NCI-H82 treated with DMSO at 0.1 percent for 48 hours (cell line): ENCODE data around the gene CYSTM1.

Experiments
- DNase-seq: peaks from one replicate; lab custom pipeline; 2025; ENCODE audit not compliant: unreplicated experiment; lab: John Stamatoyannopoulos, UW

The CYSTM1 gene

DNA sequence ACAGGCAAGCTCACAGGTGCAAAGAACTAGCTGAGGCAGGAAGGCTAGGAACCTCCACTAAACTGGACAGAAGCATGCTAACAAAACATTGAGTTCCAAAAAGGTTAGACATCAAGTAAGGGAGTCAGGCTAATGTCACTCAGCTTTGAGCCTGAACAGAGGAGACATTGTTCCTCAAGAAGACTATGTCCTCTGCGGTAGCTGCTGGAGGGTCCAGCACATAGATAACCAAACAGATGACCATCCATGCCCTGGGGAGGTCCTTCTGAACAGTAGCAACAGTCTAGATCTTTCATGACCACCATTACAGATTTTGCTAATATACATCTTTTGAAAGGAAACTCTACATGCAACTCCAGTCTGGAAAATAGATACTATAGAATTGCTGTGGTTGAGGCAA, 57.7 kb downstream of the CYSTM1 start:
- no peak for DNase-seq

- DNase-seq, result no peak
Measured at GRCh38 chr5:140234377-140234989, 59.5 kb downstream of the CYSTM1 start.

- no peak for DNase-seq
Measured at GRCh38 chr5:140235791-140236551, 61.0 kb downstream of the CYSTM1 start.

DNA sequence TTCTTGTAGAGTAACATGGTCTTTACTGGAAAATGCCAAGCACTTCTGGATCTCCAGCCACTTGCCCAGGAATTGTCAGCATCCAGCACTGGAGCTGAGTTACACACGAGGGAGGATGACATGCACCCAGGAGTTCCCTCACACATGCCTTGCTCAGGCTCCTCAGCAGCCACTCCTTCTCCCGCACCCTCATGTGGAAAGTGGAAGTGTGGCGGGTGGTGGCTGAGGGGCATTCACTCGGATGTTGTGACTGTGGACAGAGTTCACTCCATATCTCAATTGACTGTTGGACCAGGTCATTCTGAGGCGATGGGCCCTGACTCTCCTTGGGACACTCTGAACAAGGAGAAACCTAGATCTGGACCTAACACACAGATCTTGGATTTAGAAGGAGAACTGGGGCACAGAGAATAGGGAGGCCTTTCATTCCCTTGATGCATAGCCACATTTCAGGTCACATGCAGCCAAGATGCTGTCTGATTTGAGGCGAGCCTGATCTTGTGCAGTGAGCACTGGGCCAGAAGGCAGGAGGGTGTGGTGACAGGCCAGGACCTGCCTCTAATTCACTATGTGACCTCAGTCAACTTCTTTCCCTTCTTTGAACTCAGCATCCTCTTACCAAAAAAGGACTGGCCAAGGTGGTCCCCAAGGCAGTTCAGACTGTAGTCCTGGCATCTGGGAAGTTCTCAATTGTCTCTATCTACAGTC, 62.1 kb downstream of the CYSTM1 start:
- DNase-seq, result no peak

GRCh38 chr5:140238756-140239155, 63.8 kb downstream of the CYSTM1 start:
- DNase-seq, result no peak

DNA sequence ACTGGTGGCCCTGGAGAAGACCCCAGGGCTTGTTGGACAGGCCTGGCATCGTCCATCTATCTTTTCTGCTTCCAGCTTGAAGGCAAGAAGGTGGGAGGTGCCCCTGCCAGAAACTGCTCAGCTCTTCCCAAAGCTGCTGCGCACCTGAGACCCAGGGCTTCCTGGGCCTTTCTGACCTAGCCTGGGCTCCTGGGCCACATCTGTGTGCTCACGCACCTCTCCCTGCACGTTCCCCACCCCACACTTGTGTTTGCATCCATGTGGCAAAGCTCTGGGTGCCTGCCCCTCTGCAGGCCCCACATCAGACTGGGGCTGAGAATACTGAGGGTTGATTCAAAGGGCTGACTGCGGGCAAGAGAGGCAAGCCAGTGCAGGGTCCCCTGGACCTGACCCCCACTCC, 64.5 kb downstream of the CYSTM1 start:
- no peak for DNase-seq

- DNase-seq, result no peak
Measured at GRCh38 chr5:140239939-140240700, 65.1 kb downstream of the CYSTM1 start.

DNA sequence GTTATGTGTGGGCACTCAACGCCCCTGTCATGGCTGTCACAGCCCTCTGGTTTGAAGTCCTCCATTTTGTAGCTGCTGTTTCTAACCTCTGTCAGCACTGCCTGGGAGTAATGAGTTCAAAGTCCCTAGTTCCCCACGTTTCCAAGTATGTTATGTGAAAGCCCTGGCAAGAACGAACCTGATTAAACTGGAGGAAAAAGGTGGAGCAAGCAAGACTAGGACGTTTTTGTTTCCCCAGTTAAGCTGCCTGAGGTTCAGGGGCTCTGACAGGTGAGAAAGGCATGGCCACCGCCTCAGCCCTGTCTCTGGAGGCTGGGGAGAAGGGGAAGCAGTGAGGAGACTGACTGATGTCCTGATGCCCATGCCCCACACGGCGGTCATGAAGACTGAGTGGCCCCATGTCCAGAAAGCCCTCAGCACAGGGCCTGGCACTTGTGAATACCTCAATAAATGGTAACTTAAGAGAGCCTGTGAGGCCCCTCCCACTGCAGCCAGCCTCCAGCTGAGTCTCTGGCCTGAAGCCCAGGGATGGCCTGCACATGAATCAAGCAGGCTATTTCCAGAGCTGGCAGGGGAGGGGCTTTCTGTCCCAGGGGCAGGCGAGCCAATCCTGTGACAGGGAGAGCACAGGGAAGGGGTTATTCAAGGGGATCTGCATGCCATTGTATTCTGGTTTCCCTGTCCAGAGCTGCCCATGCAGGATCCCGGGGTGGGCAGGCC, 66.2 kb downstream of the CYSTM1 start:
- DNase-seq, result peak; percentile 1

DNA sequence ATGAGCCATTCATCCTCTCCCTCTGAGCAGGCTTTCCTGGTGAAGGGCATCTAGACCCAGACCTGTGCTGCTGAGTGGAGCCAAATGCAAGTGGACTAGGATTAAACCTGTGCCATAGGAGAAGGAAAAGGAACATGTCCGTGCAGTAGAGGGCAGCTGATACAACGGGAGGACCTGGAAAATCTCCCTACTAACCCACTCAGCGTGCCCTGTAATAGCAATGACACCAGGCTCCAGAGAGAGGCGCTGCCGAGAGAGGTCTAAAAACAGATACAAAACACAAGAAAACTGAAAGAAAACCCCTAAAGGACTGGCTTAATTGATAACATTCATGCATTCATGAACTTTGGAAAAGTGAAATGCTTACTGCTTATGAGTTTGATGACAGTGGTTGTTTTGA, 67.1 kb downstream of the CYSTM1 start:
- no peak for DNase-seq

GRCh38 chr5:140242890-140243585, 68.0 kb downstream of the CYSTM1 start:
- no peak for DNase-seq

DNA sequence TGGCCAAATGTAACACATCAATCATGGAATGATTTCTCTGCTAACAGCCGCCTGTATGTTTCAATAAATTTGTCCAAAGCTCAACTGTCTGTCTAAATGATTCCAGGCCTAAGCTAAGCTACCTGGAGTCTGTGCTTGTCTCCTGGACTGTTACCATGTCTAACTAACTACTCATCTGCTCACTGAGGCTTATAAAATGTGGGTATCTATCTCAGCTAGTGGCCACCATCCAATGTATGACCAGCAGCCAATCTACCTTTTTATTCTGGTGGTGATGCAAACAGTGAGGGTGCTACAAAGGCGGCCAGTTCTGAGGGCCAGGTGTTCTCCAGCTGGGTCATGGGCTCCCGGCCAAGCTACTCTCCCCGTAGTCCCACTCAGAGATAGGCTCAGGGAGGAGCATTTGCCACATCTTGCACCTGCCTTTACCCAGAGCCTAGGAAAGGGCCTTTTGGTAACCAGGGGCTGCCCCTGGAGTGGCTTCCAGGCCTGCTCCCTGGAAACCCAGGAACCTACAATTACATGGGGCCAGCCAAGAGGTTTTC, 68.8 kb downstream of the CYSTM1 start:
- no peak for DNase-seq

- peak; percentile 42 for DNase-seq
Measured at GRCh38 chr5:140244525-140245025, 69.6 kb downstream of the CYSTM1 start.

- no peak for DNase-seq
Measured at GRCh38 chr5:140245341-140245740, 70.4 kb downstream of the CYSTM1 start.

DNA sequence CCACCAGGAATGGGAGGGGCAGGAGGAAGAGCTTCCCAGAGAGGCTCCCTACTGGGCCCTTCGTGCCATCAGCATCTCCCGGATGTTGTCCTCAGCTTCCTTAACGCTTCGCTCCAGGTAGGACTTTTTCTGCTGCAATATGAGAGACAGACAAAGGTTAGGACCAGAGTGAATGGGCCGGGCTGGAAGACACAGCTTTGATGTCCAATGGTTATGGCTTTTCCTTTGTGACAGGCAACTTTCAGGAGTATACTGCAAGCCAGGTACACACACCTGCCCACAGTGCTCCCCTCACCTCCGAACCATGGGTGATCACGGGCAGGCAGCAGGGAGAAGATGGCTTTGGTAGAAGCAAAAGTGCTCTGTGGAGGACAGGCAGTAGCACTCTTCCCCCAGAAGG, 70.9 kb downstream of the CYSTM1 start:
- DNase-seq, result no peak

DNA sequence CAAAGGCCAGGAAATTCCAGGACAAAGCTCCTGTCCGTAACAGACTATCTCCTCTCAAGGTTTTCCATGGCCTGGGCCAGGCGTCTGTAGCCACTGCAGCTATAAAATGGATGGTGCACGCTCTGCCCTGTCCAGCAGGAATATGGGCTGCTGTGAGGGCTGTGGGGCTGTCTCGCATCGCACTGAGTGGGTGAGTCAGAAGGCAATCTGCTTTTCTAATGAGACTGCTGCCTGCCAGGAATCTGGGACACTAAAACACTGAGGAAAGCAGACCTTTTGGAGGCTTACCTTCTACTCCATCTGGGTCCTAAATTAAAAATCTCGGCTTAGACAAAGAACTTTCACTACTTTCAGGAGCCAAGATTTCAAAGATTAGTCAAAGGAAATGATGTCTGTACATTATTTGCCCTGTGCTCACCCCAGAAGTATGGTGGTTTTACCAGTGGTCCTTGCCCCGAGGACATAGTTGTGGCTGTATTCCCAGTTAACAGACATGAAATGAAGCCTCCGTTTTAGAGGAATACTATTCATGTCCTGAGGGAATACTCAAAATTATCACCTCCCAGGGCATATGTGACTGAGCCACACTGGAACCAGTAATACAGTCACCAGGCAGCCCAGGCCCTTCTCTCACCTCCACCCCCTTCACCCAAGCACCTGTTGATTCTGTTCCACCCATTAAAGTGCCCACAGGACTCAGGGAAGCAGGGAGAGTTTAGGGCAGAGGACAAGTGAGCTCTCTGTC, 71.6 kb downstream of the CYSTM1 start:
- DNase-seq, result no peak

- no peak for DNase-seq
Measured at GRCh38 chr5:140248414-140248813, 73.4 kb downstream of the CYSTM1 start.

DNA sequence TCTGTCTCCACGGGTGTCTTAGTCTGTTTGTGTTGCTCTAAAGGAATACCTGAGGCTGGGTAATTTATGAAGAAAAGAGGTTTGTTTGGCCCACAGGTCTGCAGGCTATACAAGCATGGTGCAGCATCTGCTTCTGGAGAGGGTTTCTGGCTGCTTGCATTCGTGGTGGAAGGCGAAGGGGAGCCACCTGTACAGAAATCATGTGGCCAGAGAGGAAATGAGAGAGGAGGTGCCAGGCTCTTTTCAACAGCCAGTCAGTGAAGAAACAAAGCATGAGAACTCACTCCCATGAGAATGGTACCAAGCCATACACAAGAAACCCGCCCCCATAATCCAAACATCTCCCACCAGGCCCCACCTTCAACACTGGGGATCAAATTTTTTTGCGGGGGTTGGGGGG, 74.5 kb downstream of the CYSTM1 start:
- no peak for DNase-seq

DNA sequence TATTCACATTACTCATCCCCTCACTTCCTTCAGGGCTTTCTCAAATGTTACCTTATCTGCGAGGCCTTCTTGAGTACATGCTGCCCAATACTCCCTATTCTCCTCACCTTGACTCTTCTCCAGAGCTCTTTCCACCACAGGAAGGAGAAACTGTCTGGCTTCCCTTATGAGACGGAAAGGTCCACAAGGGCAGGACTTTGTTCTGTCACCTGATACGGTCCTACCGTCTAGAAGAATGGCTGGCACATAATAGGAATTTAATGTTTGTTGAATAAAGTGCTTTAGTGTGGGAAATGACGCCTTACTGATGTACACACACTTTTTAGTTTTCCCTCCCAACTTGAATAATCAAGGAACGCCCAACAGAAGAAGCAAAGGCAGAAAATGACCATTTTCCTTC, 75.4 kb downstream of the CYSTM1 start:
- no peak for DNase-seq

- no peak for DNase-seq
Measured at GRCh38 chr5:140251527-140251973, 76.6 kb downstream of the CYSTM1 start.
